ENCODE measurements around the gene ANKRD6.

The ANKRD6 gene

GRCh38 chr6:89667872-89668556 is 235.1 kb downstream of the ANKRD6 start:
- no peak for DNase-seq (ENCODE audit: low read depth)
- TF ChIP-seq CTCF (IDR thresholded peaks at IDR 0.05; ENCODE audit: control insufficient read depth, insufficient read depth, low read depth, low read length, missing control alignments) = no peak
- H3K4me3 ChIP-seq (ENCODE audit: control insufficient read depth, low read depth, low read length) = no peak overlapping the region

- no peak for DNase-seq (ENCODE audit: low read depth)
- no peak for TF ChIP-seq CTCF (IDR thresholded peaks at IDR 0.05; ENCODE audit: control insufficient read depth, insufficient read depth, low read depth, low read length, missing control alignments)
- H3K4me3 ChIP-seq (ENCODE audit: control insufficient read depth, low read depth, low read length) = no peak overlapping the region
Observed at GRCh38 chr6:89669002-89669401, 236.1 kb downstream of the ANKRD6 start.

- TF ChIP-seq CTCF (IDR thresholded peaks at IDR 0.05; ENCODE audit: control insufficient read depth, insufficient read depth, low read depth, low read length, missing control alignments) = no peak
- no peak for DNase-seq (ENCODE audit: low read depth)
- no peak overlapping the region for H3K4me3 ChIP-seq (ENCODE audit: control insufficient read depth, low read depth, low read length)
Observed at GRCh38 chr6:89670935-89671565, 238.1 kb downstream of the ANKRD6 start.

GRCh38 chr6:89675949-89676748 is 243.2 kb downstream of the ANKRD6 start:
- DNase-seq (ENCODE audit: low read depth) = no peak
- no peak for TF ChIP-seq CTCF (IDR thresholded peaks at IDR 0.05; ENCODE audit: control insufficient read depth, insufficient read depth, low read depth, low read length, missing control alignments)
- H3K4me3 ChIP-seq (ENCODE audit: control insufficient read depth, low read depth, low read length) = no peak overlapping the region

GRCh38 chr6:89678531-89678930 is 245.6 kb downstream of the ANKRD6 start:
- no peak overlapping the region for H3K4me3 ChIP-seq (ENCODE audit: control insufficient read depth, low read depth, low read length)
- DNase-seq (ENCODE audit: low read depth) = no peak
- TF ChIP-seq CTCF (IDR thresholded peaks at IDR 0.05; ENCODE audit: control insufficient read depth, insufficient read depth, low read depth, low read length, missing control alignments) = no peak

- no peak overlapping the region for H3K4me3 ChIP-seq (ENCODE audit: control insufficient read depth, low read depth, low read length)
- TF ChIP-seq CTCF (IDR thresholded peaks at IDR 0.05; ENCODE audit: control insufficient read depth, insufficient read depth, low read depth, low read length, missing control alignments) = no peak
- DNase-seq (ENCODE audit: low read depth) = no peak
Observed at GRCh38 chr6:89679215-89680120, 246.5 kb downstream of the ANKRD6 start.

All from AG09309 (cell line).